H1 (cell line): ENCODE results near the gene IL1RAPL1. TPM values are rescaled to one million over a fixed set of nuclear protein-coding genes. Genes with fewer than 3 reads are reported as not detected.

Experiments
- CTCF ChIA-PET: fragments of 300-600 bp; sonication (Branson Sonifier 250); formaldehyde crosslinking; loops from one replicate; lab custom pipeline; 2021; ENCODE audit not compliant: partially characterized antibody; lab: Charles Lee
- POLR2A ChIA-PET: fragments of 300-600 bp; sonication (Branson Sonifier 250); formaldehyde crosslinking; loops from one replicate; lab custom pipeline; 2021; ENCODE audit warnings: inconsistent platforms; ENCODE audit not compliant: partially characterized antibody; lab: Charles Lee
- DNase-seq, 2 experiments: peaks; one replicate each; pipeline versions ENCODE4 v3.0.0 to v3.0.0-alpha.2; 2010 to 2022; ENCODE audit warnings: low spot score in 2 of 2, low read depth in 1 of 2, mixed read lengths in 1 of 2
- FAIRE-seq: peaks from 2 replicates; lab custom pipeline; 2011; peaks lifted over from hg19 to GRCh38; lab: Jason Lieb, UNC
- H2AFZ ChIP-seq: 2 replicates; pipeline ENCODE4 v1.8.1; 2012; ENCODE audit warnings: low read length, inconsistent platforms
- H2AK5ac ChIP-seq: 2 replicates; pipeline ENCODE4 v1.6.1; 2013; ENCODE audit warnings: low read depth, low read length
- H2BK120ac ChIP-seq: replicated peaks from 2 replicates; pipeline ENCODE3; 2013; ENCODE audit warnings: low read depth, low read length, inconsistent platforms
- H2BK12ac ChIP-seq: 2 replicates; pipeline ENCODE4 v1.6.1; 2013; ENCODE audit warnings: low read depth, low read length
- H2BK15ac ChIP-seq: 2 replicates; pipeline ENCODE4 v1.6.1; 2013; ENCODE audit warnings: low read length
- H2BK20ac ChIP-seq: 2 replicates; pipeline ENCODE4 v1.6.1; 2013; ENCODE audit warnings: low read length
- H2BK5ac ChIP-seq: 2 replicates; pipeline ENCODE4 v1.6.1; 2013; ENCODE audit warnings: low read depth, low read length
- H3K14ac ChIP-seq: 2 replicates; pipeline ENCODE4 v1.6.1; 2013; ENCODE audit warnings: inconsistent platforms; ENCODE audit not compliant: insufficient read length
- H3K18ac ChIP-seq: 2 replicates; pipeline ENCODE4 v1.6.1; 2013; ENCODE audit warnings: low read length; ENCODE audit errors: extremely low read depth
- H3K23ac ChIP-seq: 2 replicates; pipeline ENCODE4 v1.6.1; 2013; ENCODE audit warnings: inconsistent platforms; ENCODE audit not compliant: insufficient read length
- H3K23me2 ChIP-seq: 2 replicates; pipeline ENCODE4 v1.6.1; 2013; ENCODE audit warnings: low read depth, low read length
- H3K27ac ChIP-seq: 2 replicates; pipeline ENCODE4 v1.6.1; 2011; ENCODE audit warnings: low read depth, low read length, inconsistent platforms
- H3K27me3 ChIP-seq, 4 experiments: replicated peaks in 1 of 4; 1 replicate in 1 of 4; 2 replicates in 3 of 4; pipeline versions ENCODE4 v1.6.1 to v1.8.1; 2011 to 2013; ENCODE audit warnings: low read length in 3 of 4, mild to moderate bottlenecking in 3 of 4, inconsistent platforms in 2 of 4, mixed read lengths in 2 of 4, moderate library complexity in 1 of 4; ENCODE audit not compliant: control insufficient read depth in 3 of 4, insufficient read depth in 3 of 4; ENCODE audit errors: extremely low read depth in 1 of 4
- H3K36me3 ChIP-seq, 4 experiments: 2 replicates each; pipeline versions ENCODE4 v1.6.1 to v1.8.1; 2011 to 2013; ENCODE audit warnings: mild to moderate bottlenecking in 4 of 4, low read length in 3 of 4, moderate library complexity in 2 of 4, control low read depth in 1 of 4, inconsistent platforms in 1 of 4; ENCODE audit not compliant: insufficient read depth in 4 of 4, control insufficient read depth in 2 of 4
- H3K4ac ChIP-seq: replicated peaks from 2 replicates; pipeline ENCODE3; 2013; ENCODE audit warnings: low read length, low read depth, mixed read lengths, inconsistent platforms; ENCODE audit not compliant: insufficient read length
- H3K4me1 ChIP-seq, 4 experiments: replicated peaks in 1 of 4; 1 replicate in 1 of 4; 2 replicates in 3 of 4; pipeline versions ENCODE4 v1.6.1 to v1.8.1; 2011 to 2013; ENCODE audit warnings: low read length in 3 of 4, inconsistent platforms in 2 of 4, mixed read lengths in 1 of 4; ENCODE audit not compliant: insufficient read depth in 4 of 4, control insufficient read depth in 3 of 4
- H3K4me2 ChIP-seq, 2 experiments: 2 replicates each; pipeline versions ENCODE4 v1.6.1 to v1.8.1; 2011 to 2013; ENCODE audit warnings: low read depth in 2 of 2, low read length in 2 of 2, control low read depth in 1 of 2, inconsistent platforms in 1 of 2, mild to moderate bottlenecking in 1 of 2; ENCODE audit not compliant: insufficient read depth in 1 of 2
- H3K4me3 ChIP-seq, 4 experiments: fragments of 200-600, 300-600 bp in 1 of 4; sonication (generic), shearing (Covaris generic), sonication (Bioruptor Twin) in 1 of 4; 2 replicates each; pipeline versions ENCODE4 v1.5.1 to v1.8.1; 2011 to 2016; ENCODE audit warnings: low read length in 4 of 4, low read depth in 3 of 4, control low read depth in 2 of 4, inconsistent platforms in 2 of 4, mild to moderate bottlenecking in 2 of 4, mixed read lengths in 1 of 4, moderate library complexity in 1 of 4; ENCODE audit not compliant: insufficient read depth in 2 of 4; ENCODE audit errors: extremely low read depth in 1 of 4
- H3K56ac ChIP-seq: replicated peaks from 2 replicates; pipeline ENCODE3; 2013; ENCODE audit warnings: low read depth, mild to moderate bottlenecking, mixed read lengths, low read length, inconsistent platforms; ENCODE audit not compliant: insufficient read length
- H3K79me1 ChIP-seq: 2 replicates; pipeline ENCODE4 v1.6.1; 2013; ENCODE audit warnings: low read depth, low read length, control low read depth
- H3K79me2 ChIP-seq, 2 experiments: 2 replicates each; pipeline versions ENCODE4 v1.6.1 to v1.8.1; 2012 to 2013; ENCODE audit warnings: low read length in 2 of 2, mild to moderate bottlenecking in 2 of 2, inconsistent platforms in 1 of 2; ENCODE audit not compliant: insufficient read depth in 2 of 2, control insufficient read depth in 1 of 2
- H3K9ac ChIP-seq, 4 experiments: replicated peaks in 1 of 4; 1 replicate in 1 of 4; 2 replicates in 3 of 4; pipeline versions ENCODE4 v1.6.1 to v1.8.1; 2011 to 2013; ENCODE audit warnings: low read depth in 3 of 4, low read length in 3 of 4, control low read depth in 2 of 4, mild to moderate bottlenecking in 2 of 4, moderate library complexity in 2 of 4, inconsistent platforms in 1 of 4; ENCODE audit errors: extremely low read depth in 1 of 4
- H3K9me3 ChIP-seq, 2 experiments: 2 replicates each; pipeline versions ENCODE4 v1.6.1 to v1.8.1; 2012 to 2013; ENCODE audit warnings: mild to moderate bottlenecking in 2 of 2, moderate library complexity in 2 of 2, control low read depth in 1 of 2, inconsistent platforms in 1 of 2, low read depth in 1 of 2, low read length in 1 of 2, mixed read lengths in 1 of 2; ENCODE audit not compliant: insufficient read depth in 2 of 2
- H4K20me1 ChIP-seq, 2 experiments: replicated peaks in 1 of 2; 2 replicates each; pipeline versions ENCODE3 to v1.8.1; 2011 to 2013; ENCODE audit warnings: inconsistent platforms in 2 of 2, low read length in 2 of 2, mild to moderate bottlenecking in 1 of 2; ENCODE audit not compliant: insufficient read depth in 2 of 2, control insufficient read depth in 1 of 2
- H4K5ac ChIP-seq: 2 replicates; pipeline ENCODE4 v1.6.1; 2013; ENCODE audit warnings: low read length, low read depth, mixed read lengths, inconsistent platforms; ENCODE audit not compliant: insufficient read length
- H4K8ac ChIP-seq: 2 replicates; pipeline ENCODE4 v1.8.0; 2013; ENCODE audit warnings: mild to moderate bottlenecking, moderate library complexity, low read length, inconsistent platforms; ENCODE audit not compliant: insufficient read depth; ENCODE audit errors: extremely low read depth
- H4K91ac ChIP-seq: replicated peaks from 2 replicates; pipeline ENCODE3; 2013; ENCODE audit warnings: low read length, mixed read lengths, inconsistent platforms; ENCODE audit not compliant: insufficient read length
- BACH1 ChIP-seq: IDR thresholded peaks from 2 replicates; pipeline ENCODE4 v1.6.1; 2012; ENCODE audit warnings: low read length, improper control_type of control experiment
- CEBPB ChIP-seq: IDR thresholded peaks from 2 replicates; pipeline ENCODE4 v1.6.1; 2012; ENCODE audit warnings: low read depth, low read length
- GABPA ChIP-seq: IDR thresholded peaks from 2 replicates; pipeline ENCODE4 v1.6.1; 2011; ENCODE audit warnings: mild to moderate bottlenecking, low read length, moderate library complexity, borderline replicate concordance; ENCODE audit not compliant: insufficient read depth
- KDM5A ChIP-seq: fragments of 200-600 bp; IDR thresholded peaks from 2 replicates; pipeline ENCODE4 v1.7.1; 2012; ENCODE audit warnings: mild to moderate bottlenecking, low read length, inconsistent platforms, mixed read lengths
- NRF1 ChIP-seq: IDR thresholded peaks from 2 replicates; pipeline ENCODE4 v1.6.1; 2011; ENCODE audit warnings: mild to moderate bottlenecking, low read depth, low read length, improper control_type of control experiment
- POLR2A ChIP-seq, 2 experiments: IDR thresholded peaks; 1 replicate in 1 of 2; 2 replicates in 1 of 2; pipeline ENCODE4 v1.6.1; 2011; ENCODE audit warnings: low read depth in 2 of 2, low read length in 2 of 2, mild to moderate bottlenecking in 2 of 2; ENCODE audit errors: control extremely low read depth in 1 of 2
- SIN3A ChIP-seq, 2 experiments: IDR thresholded peaks in 1 of 2; conservative IDR thresholded peaks in 1 of 2; 2 replicates each; pipeline ENCODE4 v1.6.1; 2011 to 2012; ENCODE audit warnings: low read length in 2 of 2, improper control_type of control experiment in 1 of 2, low read depth in 1 of 2, mild to moderate bottlenecking in 1 of 2
- TAF7 ChIP-seq: optimal IDR thresholded peaks from 2 replicates; pipeline ENCODE3; 2011; ENCODE audit warnings: low read depth, mild to moderate bottlenecking, inconsistent platforms, low read length, moderate library complexity, borderline replicate concordance
- WGBS, 2 experiments: shearing (Covaris generic) in 1 of 2; methylation state at CpG; one replicate each; pipeline versions ENCODE4 v1.1.6 to v1.1.7; 2013 to 2015; ENCODE audit warnings: low lambda C conversion rate in 2 of 2, mixed read lengths in 2 of 2, inconsistent platforms in 1 of 2, low coverage in 1 of 2, missing lambda C conversion rate in 1 of 2; ENCODE audit not compliant: insufficient replicate concordance in 2 of 2, insufficient coverage in 1 of 2, insufficient read length in 1 of 2; ENCODE audit errors: extremely low coverage in 1 of 2, missing lambda C conversion rate in 1 of 2; 5-methylcytosine and 5-hydroxymethylcytosine counted together
- polyA plus RNA-seq, 7 experiments: library from polyadenylated mRNA; depleted of rRNA in 3 of 7; stranded (reverse) in 5 of 7; unstranded in 2 of 7; fragments of >200 nt in 5 of 7; fragments of 200-250 nt in 2 of 7; gene quantifications; 1 replicate in 5 of 7; 2 replicates in 1 of 7; 4 replicates in 1 of 7; pipeline versions ENCODE4 v1.2.1 to v1.2.3, GENCODE V29; 2011 to 2013; ENCODE audit warnings: missing spikeins in 2 of 7, mixed read lengths in 2 of 7
- total RNA-seq: library from RNA; stranded (reverse); fragmentation: NEBNext Ultra II Directional; extraction: Animal tissue kit (Norgen Biotek cat#: 25700); gene quantifications from 2 replicates; pipeline ENCODE4 v1.2.1, GENCODE V29; 2021

The IL1RAPL1 gene
- total and polyA plus RNA-seq, 2 of the 8 experiments (the other 6 are each of a cell fraction or from before 2014, with no cell fraction given) = 0.11 to 0.35 TPM

- Histone ChIP-seq H2BK5ac (no peak overlapping the region), H4K8ac (no peak overlapping the region), H3K79me1 (no peaks in the 10 kb centered on the region), H3K36me3 (no peaks in the 10 kb centered on the region), H2BK20ac (no peak overlapping the region), H2BK15ac (no peak overlapping the region), H3K56ac (no peak overlapping the region), H4K5ac (no peak overlapping the region), H3K27me3 (no peaks in the 10 kb centered on the region), H2AK5ac (no peak overlapping the region), H4K91ac (no peak overlapping the region), H4K20me1 (no peaks in the 10 kb centered on the region), H3K79me2 (no peaks in the 10 kb centered on the region), H3K18ac (no peak overlapping the region), H3K23me2 (no peaks in the 10 kb centered on the region), H3K9me3 (no peaks in the 10 kb centered on the region), H3K4ac (no peak overlapping the region), H3K4me1 (no peaks in the 10 kb centered on the region), H3K4me2 (no peak overlapping the region), H3K4me3 (no peak overlapping the region), H2BK12ac (no peak overlapping the region), H2BK120ac (no peak overlapping the region), H3K27ac (no peak overlapping the region), H3K14ac (no peak overlapping the region), H2AFZ (no peak overlapping the region), H3K23ac (no peak overlapping the region), H3K9ac (no peak overlapping the region)
- WGBS, 2 experiments = 92% methylated on average over 1 of the region's 1 CpG; no CpG with 5 or more reads in 1 of the 2 experiments
- ChIA-PET POLR2A (no interaction called here), CTCF (no interaction called here)
- FAIRE-seq (no peak), DNase-seq (no peak)
- TF ChIP-seq GABPA (no peak), CEBPB (no peak), SIN3A (conservative IDR thresholded peaks at IDR 0.05 in 1 of 2, IDR thresholded peaks at IDR 0.05 in 1 of 2; ENCODE audit: low read depth in 1 of 2, low read length in 2 of 2) (no peak), KDM5A (no peak), TAF7 (no peak), POLR2A (IDR thresholded peaks at IDR 0.05; ENCODE audit: control extremely low read depth in 1 of 2, low read depth in 2 of 2, low read length in 2 of 2) (no peak), BACH1 (no peak), NRF1 (no peak)
These were observed 968.3 kb downstream of the IL1RAPL1 start for GRCh38 chrX:29555465-29556091.
